Stimulated activated effector memory CD8-positive, alpha-beta T cell treated with anti-CD3 and anti-CD28 coated beads, Interleukin-12 subunit alpha, Interleukin-12 subunit beta, amount 100 ng/mL, for 72 hours (primary cell): ENCODE measurements around the gene GBP2.
A peak's percentile ranks its signal among the peaks of the same experiment; 100 is the strongest.

ENCODE experiments used
- ATAC-seq: fragments of 150-1000 bp; cut with Tn5 transposase; 2 replicates; pipeline ENCODE4 v1.10.0; 2021
- DNase-seq, 2 donors: peaks; one replicate each; pipeline ENCODE4 v3.0.0; 2021 to 2022; ENCODE audit warnings: low spot score in 2 of 2
- H3K27ac Mint-ChIP-seq: one replicate; pipeline ENCODE4 v1.8.0; 2022; ENCODE audit warnings: mild to moderate bottlenecking, mixed read lengths
- H3K36me3 Mint-ChIP-seq: one replicate; pipeline ENCODE4 v1.8.0; 2022; ENCODE audit warnings: mild to moderate bottlenecking, mixed read lengths
- H3K4me1 Mint-ChIP-seq: one replicate; pipeline ENCODE4 v1.8.0; 2022; ENCODE audit warnings: mixed read lengths
- H3K4me3 Mint-ChIP-seq: one replicate; pipeline ENCODE4 v1.8.0; 2022; ENCODE audit warnings: mild to moderate bottlenecking, mixed read lengths
- H3K9me3 Mint-ChIP-seq: one replicate; pipeline ENCODE4 v1.8.0; 2022; ENCODE audit warnings: mixed read lengths

The GBP2 gene

GRCh38 chr1:89060091-89060490 lies 65.8 kb downstream of the GBP2 start:
- no peak for ATAC-seq
- DNase-seq = no peak
- no peak overlapping the region for H3K27ac Mint-ChIP-seq
- H3K4me1 Mint-ChIP-seq = peaks cover 45% of the 10 kb centered on the region
- H3K9me3 Mint-ChIP-seq = no peaks in the 10 kb centered on the region
- H3K4me3 Mint-ChIP-seq = peak overlapping the region; percentile 72
- peaks cover 84% of the 10 kb centered on the region for H3K36me3 Mint-ChIP-seq
